IMR-90 (cell line): ENCODE results near the gene PRPF40A. TPM values are rescaled to one million over a fixed set of nuclear protein-coding genes. Genes with fewer than 3 reads are reported as not detected.

Experiments
- ATAC-seq: fragments of 200-7000 bp; cut with Tn5 transposase; 2 replicates; pipeline ENCODE4 v1.9.1; 2020; ENCODE audit warnings: low read depth, mild to moderate bottlenecking, moderate library complexity
- BruUV-seq: library from RNA; stranded (reverse); fragments of 400-500 nt; replicated peaks from 2 replicates; lab custom pipeline; 2021; lab: Mats Ljungman, UMichigan
- CTCF ChIA-PET: fragments of 300-600 bp; formaldehyde crosslinking; extraction: SDS; loops from one replicate; lab custom pipeline; 2021; ENCODE audit warnings: antibody characterized with exemption; lab: Yijun Ruan, JAX
- POLR2A ChIA-PET: fragments of 300-600 bp; sonication (Branson Sonifier 250); formaldehyde crosslinking; loops from one replicate; lab custom pipeline; 2022; ENCODE audit warnings: antibody characterized with exemption; ENCODE audit not compliant: unreplicated experiment; lab: Charles Lee
- DNase-seq: peaks from one replicate; pipeline ENCODE4 v3.0.0; 2013
- H2AFZ ChIP-seq: replicated peaks from 2 replicates; pipeline ENCODE3; 2013; ENCODE audit warnings: low read length, mild to moderate bottlenecking; ENCODE audit not compliant: poor library complexity
- H2AK5ac ChIP-seq: 2 replicates; pipeline ENCODE4 v1.6.1; 2013; ENCODE audit warnings: low read depth, low read length, inconsistent platforms
- H2AK9ac ChIP-seq: replicated peaks from 2 replicates; pipeline ENCODE3; 2013; ENCODE audit warnings: mild to moderate bottlenecking, low read depth, low read length, moderate library complexity; ENCODE audit not compliant: poor library complexity
- H2BK120ac ChIP-seq: 2 replicates; pipeline ENCODE4 v1.6.1; 2013; ENCODE audit warnings: low read depth, low read length, inconsistent platforms
- H2BK15ac ChIP-seq: 3 replicates; pipeline ENCODE4 v1.6.1; 2013; ENCODE audit warnings: low read depth, low read length, inconsistent platforms
- H2BK20ac ChIP-seq: 2 replicates; pipeline ENCODE4 v1.6.1; 2013; ENCODE audit warnings: low read depth, mild to moderate bottlenecking, inconsistent platforms, low read length, moderate library complexity
- H2BK5ac ChIP-seq: 2 replicates; pipeline ENCODE4 v1.6.1; 2013; ENCODE audit warnings: mild to moderate bottlenecking, low read depth, low read length, inconsistent platforms; ENCODE audit not compliant: poor library complexity, severe bottlenecking
- H3K14ac ChIP-seq: replicated peaks from 2 replicates; pipeline ENCODE4 v1.6.1; 2013; ENCODE audit warnings: low read depth, low read length, inconsistent platforms
- H3K18ac ChIP-seq: 2 replicates; pipeline ENCODE4 v1.6.1; 2013; ENCODE audit warnings: low read depth, low read length, control low read depth
- H3K23ac ChIP-seq: 2 replicates; pipeline ENCODE4 v1.6.1; 2013; ENCODE audit warnings: low read depth, low read length, inconsistent platforms
- H3K27ac ChIP-seq: 2 replicates; pipeline ENCODE4 v1.5.1; 2013; ENCODE audit warnings: mild to moderate bottlenecking, control low read depth, low read length; ENCODE audit not compliant: insufficient read depth
- H3K27me3 ChIP-seq: 2 replicates; pipeline ENCODE4 v1.6.1; 2013; ENCODE audit warnings: low read length; ENCODE audit not compliant: control insufficient read depth, insufficient read depth
- H3K36me3 ChIP-seq: 2 replicates; pipeline ENCODE4 v1.6.1; 2013; ENCODE audit warnings: low read length, mixed read lengths; ENCODE audit not compliant: control insufficient read depth, insufficient read depth
- H3K4ac ChIP-seq: 2 replicates; pipeline ENCODE4 v1.6.1; 2013; ENCODE audit warnings: low read depth, low read length, inconsistent platforms
- H3K4me1 ChIP-seq: 2 replicates; pipeline ENCODE4 v1.6.1; 2013; ENCODE audit warnings: low read length, mixed read lengths; ENCODE audit not compliant: control insufficient read depth, insufficient read depth
- H3K4me2 ChIP-seq: 2 replicates; pipeline ENCODE4 v1.6.1; 2013; ENCODE audit warnings: low read depth, mild to moderate bottlenecking, control low read depth, low read length, moderate library complexity
- H3K4me3 ChIP-seq: 2 replicates; pipeline ENCODE4 v1.5.1; 2013; ENCODE audit warnings: low read depth, mild to moderate bottlenecking, control low read depth, low read length, moderate library complexity; ENCODE audit not compliant: insufficient read depth
- H3K56ac ChIP-seq: 2 replicates; pipeline ENCODE4 v1.6.1; 2013; ENCODE audit warnings: low read length, inconsistent platforms; ENCODE audit not compliant: insufficient read depth; ENCODE audit errors: extremely low read depth
- H3K79me1 ChIP-seq, 2 experiments: 2 replicates each; pipeline ENCODE4 v1.6.1; 2013; ENCODE audit warnings: low read length in 2 of 2, inconsistent platforms in 1 of 2, low read depth in 1 of 2
- H3K9ac ChIP-seq: 2 replicates; pipeline ENCODE4 v1.6.1; 2013; ENCODE audit warnings: low read depth, low read length, control low read depth
- H3K9me1 ChIP-seq: 2 replicates; pipeline ENCODE4 v1.6.1; 2013; ENCODE audit warnings: low read length, inconsistent platforms; ENCODE audit not compliant: insufficient read depth
- H3K9me3 ChIP-seq: 2 replicates; pipeline ENCODE4 v1.6.1; 2013; ENCODE audit warnings: low read length; ENCODE audit not compliant: control insufficient read depth, insufficient read depth
- H4K20me1 ChIP-seq: 2 replicates; pipeline ENCODE4 v1.6.1; 2013; ENCODE audit warnings: low read length, inconsistent platforms; ENCODE audit not compliant: insufficient read depth
- H4K5ac ChIP-seq: 2 replicates; pipeline ENCODE4 v1.6.1; 2013; ENCODE audit warnings: mild to moderate bottlenecking, low read depth, low read length, control low read depth
- H4K8ac ChIP-seq, 2 experiments: 2 replicates each; pipeline ENCODE4 v1.6.1; 2013; ENCODE audit warnings: low read depth in 2 of 2, low read length in 2 of 2, control low read depth in 1 of 2, inconsistent platforms in 1 of 2
- H4K91ac ChIP-seq: 2 replicates; pipeline ENCODE4 v1.6.1; 2013; ENCODE audit warnings: low read depth, low read length, inconsistent platforms; ENCODE audit not compliant: insufficient read depth
- BHLHE40 ChIP-seq: fragments of 150-350 bp; IDR thresholded peaks from 2 replicates; pipeline ENCODE4 v1.6.1; 2016; ENCODE audit warnings: mild to moderate bottlenecking, low read depth, low read length
- CEBPB ChIP-seq: IDR thresholded peaks from 2 replicates; pipeline ENCODE4 v1.6.1; 2012; ENCODE audit warnings: low read depth, low read length, improper control_type of control experiment
- CHD1 ChIP-seq: IDR thresholded peaks from 2 replicates; pipeline ENCODE4 v1.6.1; 2012; ENCODE audit warnings: low read depth, low read length, improper control_type of control experiment
- CTCF ChIP-seq: conservative IDR thresholded peaks from 2 replicates; pipeline ENCODE4 v1.5.1; 2012; ENCODE audit warnings: mild to moderate bottlenecking, low read depth, low read length, improper control_type of control experiment
- ELK1 ChIP-seq: fragments of 150-350 bp; IDR thresholded peaks from 2 replicates; pipeline ENCODE4 v1.6.1; 2016; ENCODE audit warnings: low read depth, mild to moderate bottlenecking, low read length, moderate library complexity, borderline replicate concordance
- FOS ChIP-seq: fragments of 150-350 bp; IDR thresholded peaks from 2 replicates; pipeline ENCODE4 v1.6.1; 2016; ENCODE audit warnings: low read depth, low read length
- MAFK ChIP-seq: IDR thresholded peaks from 2 replicates; pipeline ENCODE4 v1.6.1; 2012; ENCODE audit warnings: low read depth, low read length, improper control_type of control experiment
- MAZ ChIP-seq: IDR thresholded peaks from 2 replicates; pipeline ENCODE4 v1.6.1; 2012; ENCODE audit warnings: low read depth, mild to moderate bottlenecking, low read length, improper control_type of control experiment, moderate library complexity, borderline replicate concordance
- MXI1 ChIP-seq: IDR thresholded peaks from 2 replicates; pipeline ENCODE4 v1.6.1; 2012; ENCODE audit warnings: low read depth, mild to moderate bottlenecking, low read length, moderate library complexity, borderline replicate concordance
- NFE2L2 ChIP-seq: fragments of 150-350 bp; IDR thresholded peaks from 2 replicates; pipeline ENCODE4 v1.6.1; 2016; ENCODE audit warnings: low read depth, mild to moderate bottlenecking, low read length
- POLR2A ChIP-seq: IDR thresholded peaks from 2 replicates; pipeline ENCODE4 v1.6.1; 2012; ENCODE audit warnings: mild to moderate bottlenecking, low read depth, low read length
- RAD21 ChIP-seq: IDR thresholded peaks from 2 replicates; pipeline ENCODE4 v1.6.1; 2012; ENCODE audit warnings: low read length, improper control_type of control experiment
- RCOR1 ChIP-seq: IDR thresholded peaks from 2 replicates; pipeline ENCODE4 v1.6.1; 2012; ENCODE audit warnings: mild to moderate bottlenecking, low read length, improper control_type of control experiment; ENCODE audit not compliant: insufficient replicate concordance
- RFX5 ChIP-seq: IDR thresholded peaks from 2 replicates; pipeline ENCODE4 v1.8.0; 2012; ENCODE audit warnings: low read depth, mild to moderate bottlenecking, low read length, moderate library complexity
- SMC3 ChIP-seq: fragments of 150-350 bp; IDR thresholded peaks from 2 replicates; pipeline ENCODE4 v1.6.1; 2016; ENCODE audit warnings: low read depth, mild to moderate bottlenecking, antibody characterized with exemption, low read length, moderate library complexity
- USF2 ChIP-seq: fragments of 150-350 bp; IDR thresholded peaks from 2 replicates; pipeline ENCODE4 v1.6.1; 2017; ENCODE audit warnings: mild to moderate bottlenecking, antibody characterized with exemption, low read length, low read depth
- WGBS, 2 experiments: methylation state at CpG; one replicate each; pipeline versions ENCODE4 v1.1.5 to v1.1.7; 2013; ENCODE audit warnings: missing lambda C conversion rate in 2 of 2; ENCODE audit not compliant: insufficient read length in 1 of 2; ENCODE audit errors: extremely low coverage in 2 of 2; 5-methylcytosine and 5-hydroxymethylcytosine counted together
- dilution Hi-C: fragments of 300-500 bp; cut with HindIII; formaldehyde crosslinking; loops from one replicate; pipeline ENCODE4 v1.14.3; 2018; ENCODE audit warnings: low sequenced_read_pairs; ENCODE audit not compliant: unreplicated experiment
- in situ Hi-C: fragments of 300-500 bp; cut with MboI; formaldehyde crosslinking; loops from 3 replicates; pipeline ENCODE4 v1.14.3; 2019; ENCODE audit warnings: low sequenced_read_pairs, inconsistent platforms, mixed read lengths
- intact Hi-C: fragments of 100-400 bp; cut with micrococcal nuclease; formaldehyde crosslinking; loops from 2 replicates; pipeline ENCODE4 v1.10.0; 2022
- polyA plus RNA-seq, 3 experiments: library from polyadenylated mRNA; depleted of rRNA; stranded (reverse); fragments of >200 nt; gene quantifications; 2 replicates each; pipeline ENCODE4 v1.2.3, GENCODE V29; 2012; ENCODE audit warnings: low replicate concordance in 1 of 3
- total RNA-seq: library from RNA; depleted of rRNA; stranded (reverse); fragments of >200 nt; gene quantifications from 2 replicates; pipeline ENCODE4 v1.2.3, GENCODE V29; 2012

The PRPF40A gene
- total and polyA plus RNA-seq, 2 of the 4 experiments (the other 2 are of a cell fraction): 49.1 to 150 TPM

- Histone ChIP-seq H3K9me3 (no peaks in the 10 kb centered on the region), H3K56ac (no peak overlapping the region), H4K5ac (no peak overlapping the region), H2BK20ac (no peak overlapping the region), H4K20me1 (no peaks in the 10 kb centered on the region), H3K14ac (no peak overlapping the region), H2BK5ac (no peak overlapping the region), H3K9ac (no peak overlapping the region), H2BK15ac (no peak overlapping the region), H3K4me2 (no peak overlapping the region), H3K4me1 (no peaks in the 10 kb centered on the region), H3K36me3 (peaks cover 8% of the 10 kb centered on the region), H3K4me3 (no peak overlapping the region), H3K27ac (no peak overlapping the region), H2AK5ac (no peak overlapping the region; the same call in 1 of the 2 replicates), H4K8ac (no peak overlapping the region), H3K23ac (no peak overlapping the region), H2AFZ (no peak overlapping the region), H4K91ac (no peak overlapping the region), H3K18ac (no peak overlapping the region), H3K79me1 (no peaks in the 10 kb centered on the region), H3K9me1 (no peaks in the 10 kb centered on the region), H2AK9ac (no peak overlapping the region), H2BK120ac (peak overlapping the region; percentile 28; the same call in 1 of the 2 replicates), H3K27me3 (no peaks in the 10 kb centered on the region), H3K4ac (no peak overlapping the region; the same call in 1 of the 2 replicates)
- TF ChIP-seq CEBPB (no peak), ELK1 (no peak), CTCF (no peak), RCOR1 (no peak), MAZ (no peak), POLR2A (no peak), FOS (no peak), RAD21 (no peak), USF2 (no peak), SMC3 (no peak), CHD1 (no peak), MXI1 (no peak), BHLHE40 (no peak), MAFK (no peak), NFE2L2 (no peak), RFX5 (no peak)
- in situ Hi-C loops: loop anchor here (5.0 to 10.0 kb wide), 2 partner anchors 290 to 433 kb away; partner anchors contain the start of gene FMNL2
- POLR2A ChIA-PET: no interaction called here
- dilution Hi-C loops: loop anchor here (25.0 kb wide), 1 partner anchor 438 kb away; the partner anchor contains the start of gene STAM2
- intact Hi-C loops: loop anchor here (10.0 kb wide), 1 partner anchor 70 kb away; no protein-coding TSS in a partner anchor
- WGBS, 2 experiments: no CpG with 5 or more reads among the region's 3 CpGs
- CTCF ChIA-PET: interaction anchor here (0.6 to 0.7 kb wide), 2 partner anchors 292 to 435 kb away, joined by 3 read pairs; no protein-coding TSS in a partner anchor
- BruUV-seq: no TSS peak
- peak; percentile 46 for ATAC-seq
- DNase-seq: peak; percentile 64
These were observed 92.5 kb downstream of the PRPF40A start for GRCh38 chr2:152624805-152625204.
